ENCODE measurements around the gene PARD3B.

The PARD3B gene

GRCh38 chr2:205261516-205262020, 716.3 kb downstream of the PARD3B start:
- H3K27me3 ChIP-seq (ENCODE audit: low read depth, low read length): no peaks in the 10 kb centered on the region
- H3K27ac ChIP-seq (ENCODE audit: low read length): no peak overlapping the region
- no peaks in the 10 kb centered on the region for H3K36me3 ChIP-seq (ENCODE audit: control insufficient read depth in 1 of 2, insufficient read depth in 2 of 2, low read length in 2 of 2)
- H3K4me1 ChIP-seq (ENCODE audit: control insufficient read depth in 1 of 2, insufficient read depth in 2 of 2, low read length in 2 of 2): no peaks in the 10 kb centered on the region
- H3K9me3 ChIP-seq (ENCODE audit: control insufficient read depth in 1 of 2, low read length in 2 of 2): no peaks in the 10 kb centered on the region
- H3K4me3 ChIP-seq (ENCODE audit: low read depth in 1 of 2, low read length in 2 of 2): no peak overlapping the region

- H3K4me1 ChIP-seq (ENCODE audit: control insufficient read depth in 1 of 2, insufficient read depth in 2 of 2, low read length in 2 of 2): no peaks in the 10 kb centered on the region
- H3K9me3 ChIP-seq (ENCODE audit: control insufficient read depth in 1 of 2, low read length in 2 of 2): no peaks in the 10 kb centered on the region
- no peaks in the 10 kb centered on the region for H3K27me3 ChIP-seq (ENCODE audit: low read depth, low read length)
- no peak overlapping the region for H3K4me3 ChIP-seq (ENCODE audit: low read depth in 1 of 2, low read length in 2 of 2)
- no peaks in the 10 kb centered on the region for H3K36me3 ChIP-seq (ENCODE audit: control insufficient read depth in 1 of 2, insufficient read depth in 2 of 2, low read length in 2 of 2)
- no peak overlapping the region for H3K27ac ChIP-seq (ENCODE audit: low read length)
Observed at GRCh38 chr2:205267323-205267722, 722.0 kb downstream of the PARD3B start.

GRCh38 chr2:205270689-205271088, 725.4 kb downstream of the PARD3B start:
- no peaks in the 10 kb centered on the region for H3K9me3 ChIP-seq (ENCODE audit: control insufficient read depth in 1 of 2, low read length in 2 of 2)
- H3K4me1 ChIP-seq (ENCODE audit: control insufficient read depth in 1 of 2, insufficient read depth in 2 of 2, low read length in 2 of 2): no peaks in the 10 kb centered on the region
- H3K36me3 ChIP-seq (ENCODE audit: control insufficient read depth in 1 of 2, insufficient read depth in 2 of 2, low read length in 2 of 2): no peaks in the 10 kb centered on the region
- H3K27ac ChIP-seq (ENCODE audit: low read length): no peak overlapping the region
- no peak overlapping the region for H3K4me3 ChIP-seq (ENCODE audit: low read depth in 1 of 2, low read length in 2 of 2)
- no peaks in the 10 kb centered on the region for H3K27me3 ChIP-seq (ENCODE audit: low read depth, low read length)

- no peak overlapping the region for H3K27ac ChIP-seq (ENCODE audit: low read length)
- H3K9me3 ChIP-seq (ENCODE audit: control insufficient read depth in 1 of 2, low read length in 2 of 2): no peaks in the 10 kb centered on the region
- no peak overlapping the region for H3K4me3 ChIP-seq (ENCODE audit: low read depth in 1 of 2, low read length in 2 of 2)
- no peaks in the 10 kb centered on the region for H3K4me1 ChIP-seq (ENCODE audit: control insufficient read depth in 1 of 2, insufficient read depth in 2 of 2, low read length in 2 of 2)
- H3K36me3 ChIP-seq (ENCODE audit: control insufficient read depth in 1 of 2, insufficient read depth in 2 of 2, low read length in 2 of 2): no peaks in the 10 kb centered on the region
- H3K27me3 ChIP-seq (ENCODE audit: low read depth, low read length): no peaks in the 10 kb centered on the region
Observed at GRCh38 chr2:205273148-205273547, 727.9 kb downstream of the PARD3B start.

GRCh38 chr2:205273627-205274026, 728.4 kb downstream of the PARD3B start:
- no peaks in the 10 kb centered on the region for H3K36me3 ChIP-seq (ENCODE audit: control insufficient read depth in 1 of 2, insufficient read depth in 2 of 2, low read length in 2 of 2)
- H3K4me3 ChIP-seq (ENCODE audit: low read depth in 1 of 2, low read length in 2 of 2): no peak overlapping the region
- no peaks in the 10 kb centered on the region for H3K9me3 ChIP-seq (ENCODE audit: control insufficient read depth in 1 of 2, low read length in 2 of 2)
- H3K4me1 ChIP-seq (ENCODE audit: control insufficient read depth in 1 of 2, insufficient read depth in 2 of 2, low read length in 2 of 2): no peaks in the 10 kb centered on the region
- no peak overlapping the region for H3K27ac ChIP-seq (ENCODE audit: low read length)
- no peaks in the 10 kb centered on the region for H3K27me3 ChIP-seq (ENCODE audit: low read depth, low read length)

GRCh38 chr2:205274801-205275200, 729.5 kb downstream of the PARD3B start:
- Histone ChIP-seq H3K4me3 (ENCODE audit: low read depth in 1 of 2, low read length in 2 of 2) (no peak overlapping the region), H3K36me3 (ENCODE audit: control insufficient read depth in 1 of 2, insufficient read depth in 2 of 2, low read length in 2 of 2) (no peaks in the 10 kb centered on the region), H3K4me1 (ENCODE audit: control insufficient read depth in 1 of 2, insufficient read depth in 2 of 2, low read length in 2 of 2) (no peaks in the 10 kb centered on the region)

GRCh38 chr2:205276116-205276777, 731.0 kb downstream of the PARD3B start:
- no peaks in the 10 kb centered on the region for H3K9me3 ChIP-seq (ENCODE audit: control insufficient read depth in 1 of 2, low read length in 2 of 2)
- H3K27ac ChIP-seq (ENCODE audit: low read length): no peak overlapping the region
- no peaks in the 10 kb centered on the region for H3K4me1 ChIP-seq (ENCODE audit: control insufficient read depth in 1 of 2, insufficient read depth in 2 of 2, low read length in 2 of 2)
- no peaks in the 10 kb centered on the region for H3K36me3 ChIP-seq (ENCODE audit: control insufficient read depth in 1 of 2, insufficient read depth in 2 of 2, low read length in 2 of 2)
- no peak overlapping the region for H3K4me3 ChIP-seq (ENCODE audit: low read depth in 1 of 2, low read length in 2 of 2)
- H3K27me3 ChIP-seq (ENCODE audit: low read depth, low read length): no peaks in the 10 kb centered on the region

More at GRCh38 chr2:205274801-205275200, 729.5 kb downstream of the PARD3B start:
- H3K27ac ChIP-seq (ENCODE audit: low read length): no peak overlapping the region
- no peaks in the 10 kb centered on the region for H3K27me3 ChIP-seq (ENCODE audit: low read depth, low read length)
- H3K9me3 ChIP-seq (ENCODE audit: control insufficient read depth in 1 of 2, low read length in 2 of 2): no peaks in the 10 kb centered on the region

GRCh38 chr2:205280596-205281236, 735.4 kb downstream of the PARD3B start:
- H3K36me3 ChIP-seq (ENCODE audit: control insufficient read depth in 1 of 2, insufficient read depth in 2 of 2, low read length in 2 of 2): no peaks in the 10 kb centered on the region
- H3K9me3 ChIP-seq (ENCODE audit: control insufficient read depth in 1 of 2, low read length in 2 of 2): no peaks in the 10 kb centered on the region
- H3K27ac ChIP-seq (ENCODE audit: low read length): no peak overlapping the region
- H3K4me1 ChIP-seq (ENCODE audit: control insufficient read depth in 1 of 2, insufficient read depth in 2 of 2, low read length in 2 of 2): no peaks in the 10 kb centered on the region
- no peaks in the 10 kb centered on the region for H3K27me3 ChIP-seq (ENCODE audit: low read depth, low read length)
- H3K4me3 ChIP-seq (ENCODE audit: low read depth in 1 of 2, low read length in 2 of 2): no peak overlapping the region

GRCh38 chr2:205283736-205284270, 738.5 kb downstream of the PARD3B start:
- H3K27me3 ChIP-seq (ENCODE audit: low read depth, low read length): no peaks in the 10 kb centered on the region
- no peaks in the 10 kb centered on the region for H3K9me3 ChIP-seq (ENCODE audit: control insufficient read depth in 1 of 2, low read length in 2 of 2)
- no peaks in the 10 kb centered on the region for H3K4me1 ChIP-seq (ENCODE audit: control insufficient read depth in 1 of 2, insufficient read depth in 2 of 2, low read length in 2 of 2)
- H3K4me3 ChIP-seq (ENCODE audit: low read depth in 1 of 2, low read length in 2 of 2): no peak overlapping the region
- no peaks in the 10 kb centered on the region for H3K36me3 ChIP-seq (ENCODE audit: control insufficient read depth in 1 of 2, insufficient read depth in 2 of 2, low read length in 2 of 2)
- no peak overlapping the region for H3K27ac ChIP-seq (ENCODE audit: low read length)

- H3K27ac ChIP-seq (ENCODE audit: low read length): no peak overlapping the region
- no peaks in the 10 kb centered on the region for H3K27me3 ChIP-seq (ENCODE audit: low read depth, low read length)
- H3K4me3 ChIP-seq (ENCODE audit: low read depth in 1 of 2, low read length in 2 of 2): no peak overlapping the region
- no peaks in the 10 kb centered on the region for H3K36me3 ChIP-seq (ENCODE audit: control insufficient read depth in 1 of 2, insufficient read depth in 2 of 2, low read length in 2 of 2)
- H3K9me3 ChIP-seq (ENCODE audit: control insufficient read depth in 1 of 2, low read length in 2 of 2): no peaks in the 10 kb centered on the region
- no peaks in the 10 kb centered on the region for H3K4me1 ChIP-seq (ENCODE audit: control insufficient read depth in 1 of 2, insufficient read depth in 2 of 2, low read length in 2 of 2)
Observed at GRCh38 chr2:205284334-205284733, 739.1 kb downstream of the PARD3B start.

- Histone ChIP-seq H3K27me3 (ENCODE audit: low read depth, low read length) (no peaks in the 10 kb centered on the region), H3K27ac (ENCODE audit: low read length) (no peak overlapping the region), H3K36me3 (ENCODE audit: control insufficient read depth in 1 of 2, insufficient read depth in 2 of 2, low read length in 2 of 2) (no peaks in the 10 kb centered on the region), H3K4me3 (ENCODE audit: low read depth in 1 of 2, low read length in 2 of 2) (no peak overlapping the region), H3K4me1 (ENCODE audit: control insufficient read depth in 1 of 2, insufficient read depth in 2 of 2, low read length in 2 of 2) (no peaks in the 10 kb centered on the region), H3K9me3 (ENCODE audit: control insufficient read depth in 1 of 2, low read length in 2 of 2) (no peaks in the 10 kb centered on the region)
Observed at GRCh38 chr2:205287316-205287715, 742.0 kb downstream of the PARD3B start.
